GM21367 (cell line): ENCODE data around the gene ASB16.
A peak's percentile ranks its signal among the peaks of the same experiment; 100 is the strongest.
"Not testable (repeated sequence)": the region's sequence is repeated elsewhere in the genome, so short reads cannot be mapped to it uniquely, and the experiment has no call there.

ENCODE experiments used
- ATAC-seq: cut with Tn5 transposase; IDR thresholded peaks from one replicate; pipeline ENCODE4 v1.9.1; 2021; ENCODE audit not compliant: unreplicated experiment

ASB16 gene, protein sequence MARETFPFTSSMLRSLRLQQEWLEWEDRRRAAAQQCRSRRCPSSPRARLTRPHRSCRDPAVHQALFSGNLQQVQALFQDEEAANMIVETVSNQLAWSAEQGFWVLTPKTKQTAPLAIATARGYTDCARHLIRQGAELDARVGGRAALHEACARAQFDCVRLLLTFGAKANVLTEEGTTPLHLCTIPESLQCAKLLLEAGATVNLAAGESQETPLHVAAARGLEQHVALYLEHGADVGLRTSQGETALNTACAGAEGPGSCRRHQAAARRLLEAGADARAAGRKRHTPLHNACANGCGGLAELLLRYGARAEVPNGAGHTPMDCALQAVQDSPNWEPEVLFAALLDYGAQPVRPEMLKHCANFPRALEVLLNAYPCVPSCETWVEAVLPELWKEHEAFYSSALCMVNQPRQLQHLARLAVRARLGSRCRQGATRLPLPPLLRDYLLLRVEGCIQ

DNA sequence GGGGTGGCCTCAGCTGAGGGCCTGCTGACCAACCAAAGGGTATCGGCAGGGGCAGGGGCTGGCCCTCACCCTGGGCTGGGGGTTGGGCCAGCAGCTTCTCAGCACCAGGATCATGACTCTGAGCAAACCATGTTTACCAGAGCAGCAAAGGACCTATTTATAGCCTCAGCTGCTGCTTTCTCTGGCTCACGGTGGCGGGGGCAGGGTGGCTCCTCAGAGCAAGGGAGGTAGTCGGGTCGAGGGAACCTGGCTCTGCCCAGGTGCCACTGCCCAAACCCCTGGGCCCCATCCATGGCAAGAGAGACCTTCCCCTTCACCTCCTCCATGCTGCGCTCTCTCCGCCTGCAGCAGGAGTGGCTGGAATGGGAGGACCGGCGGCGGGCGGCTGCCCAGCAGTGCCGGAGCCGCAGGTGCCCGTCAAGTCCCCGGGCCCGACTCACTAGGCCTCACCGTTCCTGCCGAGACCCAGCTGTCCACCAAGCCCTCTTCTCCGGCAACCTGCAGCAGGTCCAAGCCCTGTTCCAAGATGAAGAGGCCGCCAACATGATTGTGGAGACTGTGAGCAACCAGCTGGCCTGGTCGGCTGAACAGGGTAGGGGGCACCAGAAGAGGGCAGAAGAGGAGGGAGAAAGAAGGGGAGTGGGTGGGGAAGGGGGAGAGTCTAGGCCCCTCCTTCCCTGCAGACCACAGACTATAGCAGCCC, at the start of gene ASB16:
TSS of gene ASB16 (plus strand) at position 206 of the 703 bp plus-strand sequence. CDS start at position 292, 86 bp downstream.
- no peak for ATAC-seq

DNA sequence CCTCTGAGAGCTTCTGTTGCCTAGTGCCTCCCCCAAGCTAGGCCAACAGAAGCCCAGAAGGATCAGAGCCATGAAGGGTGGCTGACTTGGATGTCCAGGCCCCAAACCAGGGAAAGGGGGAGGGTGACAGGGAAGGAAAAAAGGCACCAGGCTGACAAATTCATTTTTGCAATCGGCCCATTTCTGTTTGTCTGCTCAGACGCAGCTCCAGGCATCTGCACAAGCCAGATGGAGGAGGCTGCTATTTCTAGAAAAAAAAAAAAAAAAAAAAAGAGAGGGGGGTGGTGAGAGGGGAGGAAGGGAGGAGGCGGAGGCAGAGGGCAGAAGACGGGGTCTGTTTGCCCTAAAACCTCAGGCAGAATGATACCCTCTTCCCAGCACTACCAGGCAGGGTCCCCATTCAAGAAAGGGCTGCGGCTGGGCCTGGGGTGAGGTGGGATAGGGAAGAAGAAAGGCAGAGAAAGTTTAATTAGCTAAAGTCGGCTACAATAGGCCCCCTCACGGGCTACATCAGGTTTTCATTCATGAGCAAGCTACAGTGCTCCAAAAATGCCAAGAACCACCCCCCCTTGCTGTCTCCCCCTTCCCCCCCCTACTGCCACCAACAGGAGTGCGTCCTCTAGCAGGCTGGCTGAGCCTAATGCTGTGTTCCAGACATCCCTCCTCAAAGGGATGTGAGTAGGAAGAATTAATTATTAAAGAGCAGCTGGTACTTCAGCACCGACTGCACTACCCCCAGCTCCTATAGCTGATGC, 49.5 kb upstream of the ASB16 start:
- ATAC-seq, result no peak

DNA sequence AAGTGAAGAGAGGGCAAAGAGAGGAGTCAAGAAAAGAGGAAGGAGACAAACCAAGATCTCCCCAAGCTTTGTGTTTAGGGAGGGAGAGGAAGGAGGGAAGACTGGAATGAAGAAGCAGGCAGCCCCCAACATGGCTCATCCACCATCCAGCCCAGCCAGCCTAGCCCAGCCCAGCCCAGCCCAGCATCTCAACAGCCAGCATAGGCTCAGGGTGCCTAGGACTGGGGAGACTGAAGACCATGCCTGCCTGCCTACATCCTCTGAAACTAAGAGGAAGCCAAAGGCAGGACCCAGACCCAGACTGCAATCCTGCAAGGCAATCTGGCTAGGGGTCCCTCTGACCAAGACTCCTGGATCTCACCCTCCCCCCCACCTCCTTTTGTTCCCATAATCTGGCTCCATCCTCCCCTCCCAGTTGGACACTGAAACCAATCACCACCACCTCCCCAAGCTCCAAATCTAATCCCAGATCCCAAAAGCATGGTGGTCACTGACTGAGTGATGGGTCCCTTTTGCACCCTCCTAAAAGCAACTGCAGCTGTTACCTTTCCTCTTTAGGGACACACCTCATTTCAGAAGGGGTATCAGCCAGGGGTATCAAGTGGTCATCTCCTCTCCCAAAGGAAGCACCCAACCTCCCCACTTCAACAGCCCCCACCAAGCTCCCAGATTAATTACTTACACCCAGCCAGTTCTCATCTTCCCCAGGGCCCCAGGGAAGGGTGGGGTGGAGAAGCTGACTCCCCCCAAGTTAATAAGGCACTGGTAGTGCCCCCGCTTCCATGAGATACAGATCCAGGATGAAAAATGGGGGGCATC, 48.3 kb upstream of the ASB16 start:
- no peak for ATAC-seq

DNA sequence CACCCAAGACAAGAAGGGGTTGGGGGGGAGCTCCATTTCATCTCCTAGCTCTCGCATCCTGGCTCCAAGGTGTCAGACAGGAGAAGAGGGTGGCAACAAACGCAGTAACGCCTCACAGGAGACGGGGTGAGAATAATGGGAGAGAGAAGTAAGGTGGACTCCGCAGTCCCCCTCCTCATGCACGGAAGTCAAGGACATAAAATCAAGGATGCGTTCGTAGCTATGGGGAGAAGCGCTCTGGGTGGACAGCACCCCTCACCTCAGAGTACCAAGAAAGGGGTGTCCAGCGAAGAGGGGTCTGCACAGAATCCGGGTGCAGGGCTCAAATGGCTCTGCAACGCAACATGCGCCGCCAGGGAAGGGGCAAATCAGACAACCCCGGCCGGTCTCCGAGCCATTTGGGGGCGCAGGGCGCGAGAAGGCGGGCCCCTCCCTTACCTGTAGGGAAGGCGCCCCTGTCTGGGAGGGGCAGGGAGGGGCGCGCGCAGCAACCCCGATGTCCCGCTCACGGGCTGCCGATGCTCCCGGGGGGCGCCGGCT, 47.6 kb upstream of the ASB16 start:
- ATAC-seq, result peak; percentile 9

DNA sequence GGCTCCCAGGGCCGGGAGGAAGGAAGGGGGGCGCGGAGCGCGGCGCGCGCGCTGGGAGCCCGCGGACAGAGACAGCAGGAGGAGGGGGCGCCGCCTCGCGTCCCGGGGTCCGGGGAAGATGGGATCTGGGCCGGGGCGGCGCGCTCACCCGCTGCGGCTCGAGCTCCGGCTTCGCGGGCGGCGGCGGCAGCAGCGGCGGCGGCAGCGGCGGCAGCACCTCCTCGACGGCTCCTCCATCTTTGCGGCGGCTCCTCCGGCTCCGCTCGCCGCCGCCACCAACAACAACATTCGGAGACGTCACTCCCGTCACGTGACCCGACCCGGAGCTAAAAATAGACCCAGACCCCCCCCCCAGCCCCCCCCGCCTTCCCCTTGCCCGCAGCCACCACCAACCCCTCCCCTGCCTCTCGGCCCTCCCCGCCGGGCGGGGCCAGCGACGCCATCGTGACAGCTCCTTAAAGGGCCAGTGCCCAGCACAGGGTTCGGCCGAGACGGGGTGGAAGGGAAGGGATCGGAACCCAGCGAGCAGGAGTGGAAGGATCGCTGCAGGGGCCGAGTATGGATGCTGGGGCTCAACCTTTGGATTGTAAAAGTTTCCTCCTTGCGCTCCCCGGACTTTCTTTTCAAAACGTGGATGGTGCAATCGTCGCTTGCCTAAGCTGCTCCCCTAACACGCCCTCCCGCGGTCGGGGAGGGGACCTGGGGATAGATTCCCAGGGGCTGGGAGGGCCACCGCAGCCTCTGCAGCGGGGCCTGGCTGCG, 47.0 kb upstream of the ASB16 start, which contains the start of gene HDAC5:
TSS of gene HDAC5 (minus strand) at position 286 of the 762 bp plus-strand sequence. CDS start 6,126 bp downstream, outside the sequence.
- peak; percentile 88 for ATAC-seq

DNA sequence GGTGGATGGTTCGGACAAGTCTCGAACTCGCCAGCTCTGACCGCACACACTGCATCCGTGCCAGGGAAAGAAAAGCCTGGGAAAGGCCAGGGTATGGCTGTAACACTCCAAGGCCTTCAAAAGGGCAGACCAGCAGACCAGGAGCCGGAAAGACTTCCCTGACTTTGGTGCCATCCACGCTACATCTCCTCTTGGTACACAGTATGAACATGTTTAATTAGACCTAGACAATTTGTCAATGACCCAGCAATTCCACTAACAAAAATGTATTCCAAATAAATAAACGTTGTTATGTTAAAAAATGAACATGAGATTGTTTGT, 46.4 kb upstream of the ASB16 start:
- no peak for ATAC-seq

DNA sequence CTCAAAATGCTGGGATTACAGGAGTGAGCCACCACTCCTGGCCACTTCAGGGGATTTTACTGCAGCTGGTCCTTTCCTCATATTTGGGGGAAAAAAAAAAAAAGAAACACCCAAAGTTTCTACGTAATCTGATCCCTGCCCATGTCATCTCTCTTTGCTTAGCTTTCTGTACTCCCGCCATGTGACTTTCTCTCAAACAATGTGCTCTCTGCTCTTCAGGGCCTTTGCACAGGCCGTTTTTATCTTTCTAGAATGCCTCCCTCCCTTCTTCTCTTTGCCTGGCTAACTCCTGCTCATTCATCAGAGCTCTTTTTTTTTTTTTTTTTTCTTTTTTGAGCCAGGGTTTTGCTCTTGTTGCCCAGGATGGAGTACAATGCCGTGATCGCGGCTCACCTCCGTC, 42.1 kb upstream of the ASB16 start:
- no peak for ATAC-seq

DNA sequence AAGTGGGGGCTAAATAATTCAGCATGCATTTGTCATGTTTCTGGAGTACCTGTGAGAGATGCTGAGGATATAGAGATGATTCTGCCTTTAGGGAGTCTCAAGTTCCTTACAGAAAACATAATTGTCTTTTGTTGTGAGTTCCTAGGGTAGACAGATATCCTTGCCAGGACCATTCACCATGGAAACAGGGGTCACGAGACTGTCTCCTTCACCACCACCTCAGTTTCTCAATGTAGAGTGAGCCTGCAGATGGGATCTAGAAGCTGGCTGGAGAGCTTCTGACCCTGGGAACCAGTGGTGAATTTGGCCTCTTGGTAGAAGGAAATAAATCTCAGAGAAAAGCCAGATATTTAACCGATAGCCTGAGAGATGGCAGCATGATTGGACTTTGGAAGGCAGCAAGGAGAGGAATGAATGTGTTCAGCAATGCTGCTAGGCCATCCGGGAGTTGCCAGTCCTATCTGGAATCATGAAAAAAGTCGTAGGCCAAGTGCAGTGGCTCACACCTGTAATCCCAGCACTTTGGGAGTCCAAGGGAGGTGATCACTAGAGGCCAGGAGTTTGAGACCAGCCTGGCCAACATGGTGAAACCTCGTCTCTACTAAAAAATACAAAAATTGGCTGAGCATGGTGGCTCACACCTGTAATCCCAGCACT, 39.7 kb upstream of the ASB16 start:
- ATAC-seq, result no peak

DNA sequence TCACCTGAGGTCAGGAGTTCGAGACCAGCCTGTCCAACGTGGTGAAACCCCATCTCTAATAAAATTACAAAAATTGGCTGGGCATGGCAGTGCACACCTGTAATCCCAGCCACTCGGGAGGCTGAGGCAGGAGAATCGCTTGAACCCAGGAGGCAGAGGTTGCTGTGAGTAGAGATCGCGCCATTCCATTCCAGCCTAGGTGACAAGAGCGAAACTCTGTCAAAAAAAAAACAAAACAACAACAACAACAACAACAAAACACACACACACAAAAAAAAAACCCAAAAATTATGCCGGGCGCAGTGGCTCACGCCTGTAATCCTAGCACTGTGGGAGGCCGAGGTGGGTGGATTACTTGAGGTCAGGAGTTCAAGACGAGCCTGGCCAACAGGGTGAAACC, 39.1 kb upstream of the ASB16 start:
- not testable (repeated sequence) for ATAC-seq

DNA sequence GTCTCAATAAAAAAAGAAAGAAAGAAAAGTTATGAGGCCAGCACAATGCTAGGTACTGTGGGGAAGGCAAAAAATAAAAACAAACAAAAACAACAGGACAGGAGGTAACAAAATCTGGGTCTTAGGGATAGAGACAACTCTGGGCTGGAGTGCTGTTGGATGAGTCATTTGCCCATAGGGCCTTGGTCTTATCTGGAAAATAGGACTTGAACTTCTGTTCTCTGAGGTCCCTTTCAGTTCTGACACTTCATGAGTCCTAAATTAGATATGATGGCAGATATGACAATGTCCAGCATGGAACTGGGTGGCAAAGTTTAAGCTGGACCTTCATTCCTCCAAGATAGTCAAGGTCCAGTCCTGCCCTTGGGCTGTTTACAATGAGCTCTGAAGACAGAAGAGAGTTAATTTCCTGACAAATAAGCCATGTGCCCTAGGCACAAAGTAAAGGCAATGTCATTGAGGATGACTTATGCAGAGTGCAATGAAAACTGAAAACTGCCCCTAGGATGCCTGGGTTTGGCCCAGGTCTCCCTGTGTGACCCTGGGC, 38.2 kb upstream of the ASB16 start:
- no peak for ATAC-seq

DNA sequence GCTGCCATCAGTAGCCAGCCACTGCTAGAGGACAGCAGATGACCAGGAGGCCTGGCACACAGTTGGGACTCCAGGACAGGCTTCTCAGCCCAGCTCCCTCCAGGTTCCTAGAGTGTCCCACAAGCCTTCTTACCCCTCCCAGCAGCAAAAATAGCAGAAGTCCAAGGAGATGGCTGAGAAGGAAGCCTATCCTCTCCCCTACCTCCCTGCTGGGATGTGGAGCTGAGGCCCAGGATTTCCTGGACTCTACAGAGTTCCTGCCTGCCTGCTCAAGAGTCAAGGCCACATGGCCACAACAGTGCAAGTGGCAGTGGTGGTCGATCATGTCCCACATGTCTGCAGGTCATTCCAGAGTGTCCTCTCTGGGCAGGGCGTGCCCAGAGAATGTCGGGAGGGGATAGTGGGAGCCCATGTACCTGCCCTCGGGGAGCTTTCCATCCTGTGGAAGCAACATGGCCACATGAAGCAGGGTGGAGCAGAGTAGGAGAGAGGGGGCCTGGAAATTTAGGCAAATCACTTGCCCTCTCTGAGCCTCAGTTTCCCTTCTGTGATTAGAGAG, 36.5 kb upstream of the ASB16 start:
- ATAC-seq, result no peak

DNA sequence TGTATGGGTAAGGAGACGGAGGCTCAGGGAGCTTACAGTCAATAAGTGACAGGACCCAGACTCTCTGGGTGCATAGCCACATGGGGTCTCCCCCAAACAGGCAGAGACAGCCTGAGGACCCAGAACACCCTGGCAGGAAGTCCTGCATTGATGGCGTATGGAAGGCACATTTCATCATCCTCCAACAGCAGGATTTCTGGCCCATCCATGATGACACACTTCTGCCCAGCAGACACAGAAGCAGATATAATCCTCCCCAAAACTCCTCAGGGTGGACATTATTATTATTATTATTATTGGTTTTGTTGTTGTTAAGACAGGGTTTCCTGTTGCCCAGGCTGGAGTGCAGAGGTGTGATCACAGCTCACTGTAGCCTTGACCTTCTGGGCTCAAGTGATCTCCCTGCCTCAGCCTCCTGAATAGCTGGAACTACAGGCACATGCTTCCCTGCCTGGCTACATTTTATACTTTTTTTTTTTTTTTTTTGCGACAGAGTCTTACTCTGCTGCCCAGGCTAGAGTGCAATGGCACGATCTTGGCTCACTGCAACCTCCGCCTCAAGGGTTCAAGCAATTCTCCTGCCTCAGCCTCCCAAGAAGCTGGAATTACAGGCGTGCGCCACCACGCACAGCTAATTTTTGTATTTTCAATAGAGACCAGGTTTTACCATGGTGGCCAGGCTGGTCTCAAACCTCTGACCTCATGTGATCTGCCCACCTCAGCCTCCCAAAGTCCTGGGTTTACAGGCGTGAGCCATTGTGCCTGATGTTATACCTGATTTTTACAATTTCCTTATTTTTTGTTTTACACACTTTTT, 35.5 kb upstream of the ASB16 start:
- no peak for ATAC-seq

DNA sequence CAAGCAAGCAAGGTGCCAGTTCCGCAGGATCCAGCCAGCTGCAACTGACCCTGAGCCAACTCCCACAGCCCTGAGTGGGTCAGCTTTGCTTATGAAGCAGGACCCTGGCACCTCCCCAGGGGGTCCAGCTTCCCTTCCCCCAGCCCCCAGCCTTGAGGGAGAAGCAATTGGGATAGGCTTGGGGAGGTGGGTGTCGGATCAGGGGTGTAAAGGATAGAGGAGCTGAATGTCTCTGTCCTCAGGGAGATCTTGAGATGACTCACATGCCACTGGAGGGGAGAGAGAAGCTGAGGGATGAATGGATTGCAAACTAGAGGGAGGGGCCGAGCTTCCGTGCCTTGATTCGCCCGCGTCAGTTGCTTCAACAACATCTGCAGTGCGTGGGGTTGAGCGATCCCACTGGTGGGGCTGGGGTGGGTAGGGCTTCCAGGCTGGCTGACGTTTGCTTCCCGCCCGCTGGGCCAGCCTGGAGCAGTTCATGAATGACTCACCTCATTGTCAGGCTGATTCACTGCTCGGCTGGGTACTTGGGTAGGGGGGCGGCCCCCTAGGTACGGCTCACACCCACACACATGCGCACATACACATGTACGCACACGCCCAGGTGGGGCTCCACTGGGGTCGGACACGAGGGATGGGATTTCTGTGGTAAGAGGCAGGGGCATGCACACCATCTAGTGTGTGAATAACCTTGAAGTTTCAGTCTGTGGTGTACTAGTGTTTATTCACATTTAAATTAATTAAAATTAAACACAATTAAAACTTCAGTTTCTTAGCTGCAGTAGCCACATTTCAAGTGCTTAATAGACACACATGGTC, 32.4 kb upstream of the ASB16 start:
- no peak for ATAC-seq

DNA sequence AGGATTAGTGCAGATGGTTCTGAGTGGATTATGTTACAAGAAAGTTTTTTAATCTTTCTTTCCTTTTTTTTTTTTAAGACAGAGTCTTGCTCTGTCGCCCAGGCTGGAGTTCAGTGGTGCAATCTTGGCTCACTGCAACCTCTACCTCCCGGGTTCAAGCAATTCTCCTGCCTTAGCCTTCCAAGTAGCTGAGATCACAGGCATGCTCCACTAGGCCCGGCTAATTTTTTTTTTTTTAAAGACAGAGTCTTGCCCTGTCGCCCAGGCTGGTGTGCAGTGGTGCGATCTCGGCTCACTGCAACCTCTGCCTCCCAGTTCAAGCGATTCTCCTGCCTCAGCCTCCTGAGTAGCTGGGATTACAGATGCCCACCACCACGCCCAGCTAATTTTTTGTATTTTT, 26.6 kb upstream of the ASB16 start:
- ATAC-seq, result not testable (repeated sequence)

DNA sequence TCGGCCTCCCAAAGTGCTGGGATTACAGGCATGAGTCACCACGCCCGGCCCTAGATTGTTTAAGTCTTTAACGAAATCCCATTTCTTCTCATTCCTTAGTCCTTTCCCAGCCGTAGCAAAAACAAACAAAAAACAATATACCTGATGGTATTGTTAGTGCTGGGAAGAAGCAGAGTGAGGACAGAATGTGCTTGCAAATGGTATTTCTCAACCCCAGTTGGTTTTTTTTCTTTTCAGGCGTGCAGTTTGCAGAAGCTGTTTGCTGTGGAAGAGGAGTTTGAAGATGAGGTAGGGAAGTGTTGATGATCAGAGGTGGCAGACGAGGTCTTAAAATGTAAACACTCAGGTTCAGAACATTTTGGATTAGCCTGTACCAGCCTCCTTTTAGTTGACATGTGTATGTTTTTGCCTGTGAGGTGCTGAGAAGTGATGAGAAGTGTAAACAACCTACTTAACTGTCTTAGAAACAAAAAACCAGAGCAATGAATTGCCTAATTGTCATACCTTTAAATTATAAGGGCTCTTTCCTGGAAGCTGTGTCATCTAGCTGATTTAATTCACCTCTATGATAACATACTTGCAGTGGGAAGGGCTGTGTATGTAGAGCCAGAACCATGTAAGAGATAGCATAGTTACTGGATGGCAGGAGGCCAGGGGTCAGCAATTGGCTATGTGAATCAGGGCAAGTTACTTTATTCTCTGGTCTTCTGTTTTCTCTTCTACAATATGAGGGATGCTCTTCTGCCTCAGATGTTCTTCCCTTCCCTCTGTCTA, 25.4 kb upstream of the ASB16 start:
- ATAC-seq, result no peak
